SH-SY5Y (cell line): ENCODE results near the gene PBX1.
A peak's percentile ranks its signal among the peaks of the same experiment; 100 is the strongest.

ENCODE experiments used
- GATA2 ChIP-seq: IDR thresholded peaks from 2 replicates; pipeline ENCODE4 v1.6.1; 2011; ENCODE audit warnings: mild to moderate bottlenecking, low read depth, low read length
- GATA3 ChIP-seq: IDR thresholded peaks from 2 replicates; pipeline ENCODE4 v1.6.1; 2011; ENCODE audit warnings: low read depth, mild to moderate bottlenecking, low read length, moderate library complexity

The PBX1 gene

GRCh38 chr1:164875518-164875917 lies 316.5 kb downstream of the PBX1 start:
- TF ChIP-seq GATA3, result no peak
- TF ChIP-seq GATA2, result no peak

GRCh38 chr1:164876398-164877116 lies 317.6 kb downstream of the PBX1 start:
- TF ChIP-seq GATA2 (no peak), GATA3 (no peak)

- TF ChIP-seq GATA2, result no peak
- no peak for TF ChIP-seq GATA3
These were observed 321.2 kb downstream of the PBX1 start for GRCh38 chr1:164880199-164880598.

- TF ChIP-seq GATA3, result no peak; the same call in 1 of the 2 replicates
- TF ChIP-seq GATA2, result peak; percentile 67; the same call in 1 of the 2 replicates
These were observed 321.7 kb downstream of the PBX1 start for GRCh38 chr1:164880644-164881043.

- TF ChIP-seq GATA2, result no peak
- no peak for TF ChIP-seq GATA3
These were observed 326.3 kb downstream of the PBX1 start for GRCh38 chr1:164885311-164885710.

- TF ChIP-seq GATA2, result no peak
- no peak for TF ChIP-seq GATA3
These were observed 327.1 kb downstream of the PBX1 start for GRCh38 chr1:164886101-164886500.

GRCh38 chr1:164891615-164892014 lies 332.6 kb downstream of the PBX1 start:
- no peak for TF ChIP-seq GATA2
- TF ChIP-seq GATA3, result no peak

GRCh38 chr1:164895026-164895912 lies 336.3 kb downstream of the PBX1 start:
- TF ChIP-seq GATA2 (no peak), GATA3 (no peak)

- TF ChIP-seq GATA3, result no peak
- TF ChIP-seq GATA2, result no peak
These were observed 342.0 kb downstream of the PBX1 start for GRCh38 chr1:164901031-164901430.
